NCI-H128 (cell line): ENCODE results near the gene PTDSS2.

Experiments used
- DNase-seq: peaks from one replicate; lab custom pipeline; 2025; ENCODE audit not compliant: unreplicated experiment; lab: John Stamatoyannopoulos, UW

Gene PTDSS2

GRCh38 chr11:528815-529727 is 79.0 kb downstream of the PTDSS2 start:
- DNase-seq: no peak

- DNase-seq: no peak
These were observed 79.8 kb downstream of the PTDSS2 start for GRCh38 chr11:529728-530411.

- DNase-seq: no peak
These were observed 81.1 kb downstream of the PTDSS2 start for GRCh38 chr11:530960-531831.

- DNase-seq: no peak
These were observed 81.9 kb downstream of the PTDSS2 start for GRCh38 chr11:531919-532526.

GRCh38 chr11:532527-532985 is 82.5 kb downstream of the PTDSS2 start:
- no peak for DNase-seq

- DNase-seq: no peak
These were observed 83.0 kb downstream of the PTDSS2 start for GRCh38 chr11:532986-533585.

- no peak for DNase-seq
These were observed 83.7 kb downstream of the PTDSS2 start for GRCh38 chr11:533586-534395.

GRCh38 chr11:534396-535209 is 84.5 kb downstream of the PTDSS2 start:
- DNase-seq: no peak

GRCh38 chr11:535210-535518 is 85.1 kb downstream of the PTDSS2 start:
- no peak for DNase-seq

- peak; percentile 89 for DNase-seq
These were observed 85.7 kb downstream of the PTDSS2 start, which contains the start of gene HRAS for GRCh38 chr11:535519-536454. HRAS (minus strand) TSS chr11:535576.

- DNase-seq: peak; percentile 77
These were observed 87.0 kb downstream of the PTDSS2 start, which contains the start of gene LRRC56 for GRCh38 chr11:536841-537621. LRRC56 (plus strand) TSS chr11:537527; CDS start chr11:540685, 3,158 bp downstream.

GRCh38 chr11:537622-538430 is 87.7 kb downstream of the PTDSS2 start:
- DNase-seq: no peak

- DNase-seq: no peak
These were observed 88.5 kb downstream of the PTDSS2 start for GRCh38 chr11:538431-539051.

GRCh38 chr11:539971-540481 is 89.9 kb downstream of the PTDSS2 start:
- no peak for DNase-seq
